HG03025 (cell line): ENCODE data around the gene RGS9.
"Not testable (repeated sequence)": the region's sequence is repeated elsewhere in the genome, so short reads cannot be mapped to it uniquely, and the experiment has no call there.

Experiments
- ATAC-seq: cut with Tn5 transposase; IDR thresholded peaks from one replicate; pipeline ENCODE4 v1.9.1; 2021; ENCODE audit warnings: mild to moderate bottlenecking, moderate library complexity; ENCODE audit not compliant: unreplicated experiment, low FRiP score

RGS9 gene

DNA sequence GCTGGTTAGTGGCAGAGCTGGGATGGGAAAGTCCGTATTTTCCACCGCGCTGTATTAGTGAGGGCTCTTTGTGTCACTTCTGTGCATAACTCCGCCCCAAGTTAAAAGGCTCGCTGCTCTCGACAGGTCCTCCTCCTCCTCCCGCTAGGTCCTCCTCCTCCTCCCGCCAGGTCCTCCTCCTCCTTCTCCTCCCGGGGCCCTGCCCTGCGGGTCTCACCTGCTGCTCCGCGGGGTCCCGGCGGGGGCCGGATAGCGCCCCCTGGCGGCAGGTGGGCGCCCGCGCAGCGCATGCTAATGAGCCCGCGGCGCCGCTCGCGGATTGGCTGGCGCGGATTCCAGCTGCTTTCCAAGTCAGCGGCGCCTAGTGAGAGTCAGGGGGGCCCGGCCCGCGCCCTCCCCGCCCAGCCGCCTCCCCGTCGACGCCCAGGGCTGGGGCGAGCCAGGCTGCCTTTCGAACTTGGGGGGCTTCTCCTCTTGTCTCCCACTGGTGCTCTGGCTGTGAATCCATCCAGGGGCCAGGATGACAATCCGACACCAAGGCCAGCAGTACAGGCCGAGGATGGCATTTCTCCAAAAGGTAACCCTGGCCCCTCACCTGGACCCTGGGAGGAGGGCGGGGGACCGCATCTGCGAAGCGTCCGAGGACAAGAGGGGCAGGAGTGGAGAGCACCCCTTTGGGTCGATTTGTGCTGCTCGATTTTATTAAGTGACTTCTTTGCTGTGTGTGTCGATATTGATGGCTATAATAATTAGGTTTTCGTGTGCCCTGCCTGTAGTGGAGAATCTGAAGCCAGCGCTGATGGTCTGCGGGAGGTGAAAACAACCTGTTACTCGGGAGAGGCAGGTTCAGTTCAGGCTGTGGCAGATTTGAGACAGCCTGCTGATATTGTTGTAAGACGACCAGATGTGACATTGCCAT is at the start of gene RGS9:
Gene RGS9 (plus strand): TSS at position 350 of the 919 bp plus-strand sequence. CDS start 171 bp downstream, at position 521.
- ATAC-seq = peak; percentile 81

DNA sequence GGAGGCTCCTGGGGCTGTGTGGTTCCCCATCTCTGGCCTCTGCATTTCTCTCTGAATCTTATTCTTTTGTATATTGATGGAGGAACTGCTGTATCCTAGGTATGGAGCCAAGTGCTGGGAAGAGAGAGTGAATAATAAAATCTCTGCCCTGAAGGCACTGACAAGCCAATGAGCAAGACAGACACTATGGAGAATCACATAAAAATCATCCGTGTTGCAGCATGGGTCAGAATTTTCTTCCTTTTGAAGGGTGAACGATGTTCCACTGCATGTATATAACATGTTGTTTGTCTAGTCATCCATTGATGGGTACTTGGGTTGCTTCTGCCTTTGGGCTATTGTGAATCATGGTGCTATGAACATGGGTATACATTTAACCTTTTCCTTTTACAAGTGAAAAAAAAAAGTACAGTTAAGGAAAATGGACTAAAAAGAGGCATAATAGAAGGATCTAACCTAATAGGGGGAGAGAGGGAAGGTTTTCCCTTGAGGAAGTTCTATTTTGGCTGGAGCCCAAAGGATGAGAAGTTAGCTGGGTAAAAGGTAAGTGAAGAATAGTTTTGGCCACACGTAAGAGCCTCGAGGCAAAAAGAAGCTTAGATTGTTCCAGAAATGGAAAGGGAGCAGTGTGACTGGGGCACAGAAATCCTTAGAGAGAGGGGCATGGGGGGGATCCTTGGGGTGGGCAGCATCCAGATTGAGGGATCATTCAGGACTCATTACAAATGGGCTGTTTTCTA is 48.4 kb upstream of the RGS9 start:
- no peak for ATAC-seq

DNA sequence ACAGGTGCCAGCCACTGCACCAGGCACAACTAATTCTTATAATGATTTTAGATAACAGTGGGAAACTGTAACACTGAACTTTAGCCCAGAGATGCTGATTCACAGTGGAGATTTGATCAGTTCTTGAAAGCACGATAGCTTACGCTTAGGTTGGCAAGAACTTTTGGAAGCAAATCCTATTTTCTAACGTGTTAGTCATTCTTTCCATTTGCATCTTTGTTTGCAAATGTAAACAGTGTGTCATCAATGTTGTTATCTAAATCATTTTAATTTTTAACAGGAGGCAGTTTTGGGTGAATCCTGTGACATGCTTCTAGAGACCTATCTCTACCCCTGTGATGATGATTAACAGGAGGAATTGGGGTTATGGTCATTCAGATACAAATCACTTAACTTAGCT is 44.9 kb upstream of the RGS9 start:
- no peak for ATAC-seq

DNA sequence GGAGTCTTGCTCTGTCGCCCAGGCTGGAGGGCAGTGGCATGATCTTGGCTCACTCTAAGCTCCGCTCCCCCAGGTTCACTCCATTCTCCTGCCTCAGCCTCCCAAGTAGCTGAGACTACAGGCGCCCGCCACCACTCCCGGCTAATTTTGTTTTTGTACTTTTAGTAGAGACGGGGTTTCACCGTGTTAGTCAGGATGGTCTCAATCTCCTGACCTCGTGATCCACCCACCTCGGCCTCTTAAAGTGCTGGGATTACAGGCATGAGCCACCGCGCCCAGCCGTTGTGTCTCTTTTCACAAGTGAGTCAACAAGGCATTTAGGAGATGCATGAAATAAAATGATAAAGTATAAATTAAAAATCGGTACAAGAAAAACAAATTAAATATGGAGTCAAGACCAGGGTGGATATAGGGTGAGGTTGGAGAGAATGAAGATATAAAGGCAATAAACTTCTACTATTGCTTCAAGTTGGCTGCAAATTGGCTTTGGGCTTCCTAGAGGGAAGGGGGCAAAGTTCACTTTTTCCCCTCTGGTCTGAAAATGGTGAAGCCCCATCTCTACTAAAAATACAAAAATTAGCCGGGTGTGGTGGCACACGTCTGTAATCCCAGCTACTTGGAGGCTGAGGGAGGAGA is 44.3 kb upstream of the RGS9 start:
- ATAC-seq = not testable (repeated sequence)

DNA sequence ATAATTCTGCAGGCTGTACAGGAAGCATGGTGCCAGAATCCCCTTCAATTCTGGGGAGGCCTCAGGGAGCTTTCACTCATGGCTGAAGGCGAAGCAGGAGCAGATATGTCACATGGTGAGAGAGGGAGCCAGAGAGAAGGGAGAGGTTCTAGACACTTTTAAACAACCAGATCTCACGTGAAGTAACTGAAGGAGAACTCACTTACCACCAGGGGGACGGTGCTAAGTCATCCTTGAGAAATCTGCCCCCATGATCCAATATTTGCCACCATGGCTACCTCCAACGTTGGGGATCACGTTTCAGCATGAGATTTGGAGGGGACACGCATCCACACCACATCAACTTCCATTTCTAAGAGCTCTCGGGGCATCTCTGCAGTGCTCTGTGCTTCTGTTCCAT is 43.2 kb upstream of the RGS9 start:
- ATAC-seq = no peak

DNA sequence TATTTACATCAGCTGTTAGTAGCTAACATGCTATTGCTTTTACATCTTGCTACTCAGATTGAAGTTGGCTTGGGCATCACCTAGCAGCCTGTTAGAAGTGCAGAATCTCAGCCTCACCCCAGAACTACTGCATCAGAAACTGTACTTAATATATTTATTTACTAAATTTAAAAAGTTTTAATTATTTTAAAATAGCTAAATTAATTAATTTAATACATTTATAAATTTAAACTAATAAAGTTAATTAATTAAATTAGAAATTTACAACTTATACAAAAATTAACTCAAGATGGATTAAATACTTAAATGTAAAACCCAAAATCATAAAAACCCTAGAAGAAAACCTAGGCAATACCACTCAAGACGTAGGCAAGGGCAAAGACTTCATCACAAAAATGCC is 41.7 kb upstream of the RGS9 start:
- ATAC-seq = no peak

DNA sequence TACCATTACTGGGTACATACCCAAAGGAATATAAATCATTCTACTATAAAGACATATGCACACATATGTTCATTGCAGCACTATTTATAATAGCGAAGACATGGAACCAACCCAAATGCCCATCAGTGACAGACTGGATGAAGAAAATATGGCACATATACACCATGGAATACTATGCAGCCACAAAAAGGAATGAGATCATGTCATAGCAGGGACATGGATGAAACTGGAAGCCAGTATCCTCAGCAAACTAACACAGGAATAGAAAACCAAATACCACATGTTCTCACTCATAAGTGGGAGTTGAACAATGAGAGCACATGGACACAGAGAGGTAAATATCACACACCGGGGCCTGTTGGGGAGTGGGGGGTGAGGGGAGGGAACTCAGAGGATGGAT is 40.8 kb upstream of the RGS9 start:
- not testable (repeated sequence) for ATAC-seq

DNA sequence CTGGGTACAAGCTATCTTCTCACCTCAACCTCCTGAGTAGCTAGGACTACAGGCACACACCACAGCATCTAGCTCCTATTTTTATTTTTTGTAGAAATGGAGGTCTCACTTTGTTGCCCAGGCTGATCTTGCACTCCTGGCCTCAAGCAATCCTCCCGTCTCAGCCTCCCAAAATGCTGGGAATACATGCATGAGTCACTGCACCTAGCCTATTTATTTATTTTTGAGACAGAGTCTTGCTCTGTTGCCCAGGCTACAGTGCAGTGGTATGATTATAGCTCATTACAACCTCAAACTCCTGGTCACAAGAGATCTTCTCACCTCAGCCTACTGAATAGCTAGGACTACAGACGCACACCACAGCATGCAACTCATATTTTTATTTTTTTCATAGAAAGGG is 40.1 kb upstream of the RGS9 start:
- no peak for ATAC-seq

DNA sequence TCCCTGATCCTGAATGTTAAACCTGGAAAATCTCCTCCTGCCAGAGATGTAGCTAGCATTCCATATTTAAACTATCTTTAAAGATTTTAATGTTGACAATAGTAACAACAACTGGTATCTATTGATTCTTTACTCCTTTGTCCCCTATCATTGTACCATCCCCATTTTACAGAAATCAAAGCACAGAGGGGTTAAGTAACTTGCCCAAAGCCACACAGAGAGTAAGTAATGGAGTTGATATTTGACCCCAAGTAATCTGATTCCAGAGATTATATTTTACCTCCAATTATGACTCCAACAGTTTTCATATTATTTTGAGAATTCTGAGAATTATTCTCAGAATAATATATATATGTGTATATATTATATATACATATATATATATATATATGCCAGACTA is 37.7 kb upstream of the RGS9 start:
- no peak for ATAC-seq

DNA sequence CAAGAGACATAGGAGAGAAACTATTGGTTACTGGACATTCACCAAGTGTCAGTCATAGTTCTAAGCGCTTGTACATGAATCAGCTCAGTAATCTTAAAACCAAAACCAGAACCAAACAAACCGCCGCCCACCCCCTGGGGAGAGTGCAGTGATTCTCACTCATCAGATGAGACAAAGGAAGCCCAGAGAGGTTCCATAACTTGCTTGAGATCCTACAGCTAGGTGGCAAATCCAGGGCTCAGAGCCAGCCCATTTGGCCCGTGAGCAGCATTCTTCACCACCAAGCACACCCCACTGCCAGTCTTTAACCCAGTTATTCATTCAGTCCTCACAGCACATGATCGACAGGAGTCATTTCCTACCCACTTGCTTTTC is 37.2 kb upstream of the RGS9 start:
- peak; percentile 69 for ATAC-seq

DNA sequence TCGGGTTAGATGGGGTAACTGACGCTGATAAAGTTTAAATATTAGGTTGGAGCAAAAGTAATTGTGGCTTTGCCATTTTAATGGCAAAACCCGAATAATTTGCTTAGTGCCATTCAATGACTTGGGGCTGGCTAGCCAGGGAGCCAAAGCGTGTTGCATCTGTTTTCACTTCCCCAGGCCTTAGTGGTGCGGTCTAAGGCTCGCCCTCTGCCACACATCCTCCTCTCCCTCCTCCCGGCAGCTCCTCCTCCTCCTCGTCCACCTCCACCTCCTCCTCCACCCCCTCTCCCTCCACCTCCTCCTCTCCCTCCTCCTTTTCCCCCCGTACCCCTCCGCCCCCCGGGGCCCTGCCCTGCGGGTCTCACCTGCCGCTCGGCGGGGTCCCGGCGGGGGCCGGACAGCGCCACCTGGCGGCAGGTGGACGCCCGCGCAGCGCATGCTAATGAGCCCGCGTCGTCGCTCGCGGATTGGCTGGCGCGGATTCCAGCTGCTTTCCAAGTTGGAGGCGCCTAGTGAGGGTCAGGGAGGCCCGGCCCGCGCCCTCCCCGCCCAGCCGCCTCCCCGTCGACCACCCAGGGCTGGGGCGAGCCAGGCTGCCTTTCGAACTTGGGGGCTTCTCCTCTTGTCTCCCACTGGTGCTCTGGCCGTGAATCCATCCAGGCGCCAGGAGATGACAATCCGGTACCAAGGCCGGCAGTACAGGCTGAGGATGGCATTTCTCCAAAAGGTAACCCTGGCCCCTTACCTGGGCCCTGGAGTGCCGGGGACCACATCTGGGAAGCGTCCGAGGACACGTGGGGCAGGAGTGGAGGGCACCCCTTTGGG is 36.6 kb upstream of the RGS9 start:
- peak; percentile 70 for ATAC-seq

DNA sequence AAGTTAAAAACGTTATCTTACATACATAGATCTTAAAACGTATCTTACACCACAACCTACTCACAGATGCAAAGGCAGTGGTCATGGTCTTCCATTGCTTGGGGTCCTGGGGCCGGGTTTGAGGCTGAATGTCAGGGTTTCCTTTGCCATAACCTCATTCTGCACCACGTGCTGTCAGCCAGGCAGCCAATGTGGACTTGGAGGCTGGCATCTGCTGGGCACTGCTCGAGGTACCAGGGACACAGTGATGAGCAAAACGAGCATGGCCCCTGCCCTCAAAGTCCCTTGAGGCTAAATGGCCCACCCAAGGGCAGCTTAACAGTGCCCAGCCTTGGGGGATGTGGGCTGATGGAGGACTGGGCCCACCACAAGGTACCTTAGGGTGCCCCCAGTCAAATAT is 35.8 kb upstream of the RGS9 start:
- no peak for ATAC-seq

DNA sequence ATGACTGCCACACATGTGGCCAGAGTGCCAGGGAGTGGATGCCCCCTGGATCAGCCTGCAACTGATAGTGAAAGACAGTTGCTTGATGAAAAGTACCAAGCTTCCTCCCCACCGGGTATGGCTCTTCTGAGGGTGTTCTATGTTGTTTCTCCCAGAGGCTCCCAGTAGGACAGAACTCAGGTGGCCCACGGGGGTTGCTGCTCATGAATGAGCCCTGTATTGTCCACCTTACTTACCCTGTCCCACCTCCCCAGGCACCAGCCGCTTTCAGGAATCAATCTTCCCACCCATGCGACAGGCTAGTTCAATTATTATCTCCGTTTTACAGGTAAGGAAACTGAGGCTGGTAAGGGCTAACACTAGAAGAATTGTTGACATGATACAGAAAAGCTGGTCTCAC is 34.9 kb upstream of the RGS9 start:
- ATAC-seq = no peak

DNA sequence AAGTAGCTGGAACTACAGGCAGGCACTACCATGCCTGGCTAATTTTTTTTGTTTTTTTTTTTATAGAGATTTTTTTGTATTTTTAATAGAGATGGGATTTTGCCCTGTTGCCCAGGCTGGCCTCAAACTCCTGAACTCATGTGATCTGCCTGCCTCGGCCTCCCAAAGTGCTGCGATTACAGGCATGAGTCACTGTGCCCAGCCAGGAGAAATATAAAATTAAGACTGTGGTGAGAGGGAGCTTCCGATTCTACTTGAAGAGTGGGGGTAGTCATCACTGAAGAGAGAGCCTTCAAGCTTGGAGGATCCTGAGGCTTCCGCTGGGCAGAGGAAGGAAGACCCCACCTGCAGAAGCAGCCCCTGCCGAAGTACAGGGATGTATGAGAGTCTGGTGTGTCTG is 34.4 kb upstream of the RGS9 start:
- no peak for ATAC-seq

DNA sequence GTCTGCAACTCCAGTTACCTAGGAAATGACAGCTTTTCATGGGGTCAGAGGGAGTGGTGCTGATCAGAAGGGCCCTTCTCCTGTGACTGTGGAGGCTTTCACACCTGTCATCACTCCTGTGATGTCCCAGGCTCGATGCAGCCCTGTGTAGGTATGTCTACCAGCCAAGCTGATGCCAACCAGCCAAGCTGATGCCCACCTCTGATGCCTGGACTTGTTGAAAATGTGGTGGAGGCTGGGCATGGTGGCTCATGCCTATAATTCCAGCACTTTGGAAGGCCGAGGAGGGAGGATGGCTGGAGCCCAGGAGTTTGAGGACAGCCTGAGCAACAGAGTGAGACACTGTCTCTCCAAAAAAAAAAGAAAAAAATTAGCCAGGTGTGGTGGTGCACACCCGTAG is 33.7 kb upstream of the RGS9 start:
- no peak for ATAC-seq

DNA sequence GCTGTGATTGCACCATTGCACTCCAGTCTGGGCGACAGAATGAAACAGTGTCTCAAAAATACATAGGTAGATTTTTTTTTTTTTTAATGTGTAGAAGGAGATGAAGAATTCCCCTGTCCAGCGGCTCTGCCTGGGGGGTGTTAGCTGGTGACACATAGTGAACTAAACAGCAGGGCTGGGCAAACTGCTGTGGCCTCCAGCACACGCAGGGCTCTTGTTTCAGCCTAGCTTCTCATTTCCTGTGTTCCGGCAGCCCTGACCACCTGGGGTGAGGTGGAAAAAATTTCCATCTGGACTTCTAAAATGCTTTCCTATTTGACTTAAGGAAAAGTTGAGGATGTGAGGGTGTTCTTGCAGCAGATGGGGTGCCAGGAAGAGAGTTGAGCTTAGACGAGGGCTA is 33.3 kb upstream of the RGS9 start:
- no peak for ATAC-seq

DNA sequence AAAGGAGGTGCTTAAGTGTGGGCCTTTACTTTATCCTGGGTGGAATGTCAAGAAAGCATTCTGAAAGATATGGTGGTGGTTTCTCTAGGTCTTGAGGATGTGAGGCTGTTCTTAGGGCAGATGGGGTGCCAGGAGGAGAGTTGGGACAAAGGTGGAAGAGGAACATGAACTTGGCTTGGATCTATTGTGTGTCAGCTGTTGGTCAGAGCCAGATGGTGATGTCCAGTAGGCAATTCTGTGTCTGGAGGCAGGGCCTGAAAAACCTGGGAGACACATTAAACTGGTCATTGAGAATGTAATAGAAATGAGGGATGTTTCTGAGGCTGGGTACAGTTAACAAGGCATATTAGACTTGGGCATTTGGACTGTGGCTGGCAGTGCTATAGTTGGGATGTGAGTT is 32.6 kb upstream of the RGS9 start:
- ATAC-seq = no peak

DNA sequence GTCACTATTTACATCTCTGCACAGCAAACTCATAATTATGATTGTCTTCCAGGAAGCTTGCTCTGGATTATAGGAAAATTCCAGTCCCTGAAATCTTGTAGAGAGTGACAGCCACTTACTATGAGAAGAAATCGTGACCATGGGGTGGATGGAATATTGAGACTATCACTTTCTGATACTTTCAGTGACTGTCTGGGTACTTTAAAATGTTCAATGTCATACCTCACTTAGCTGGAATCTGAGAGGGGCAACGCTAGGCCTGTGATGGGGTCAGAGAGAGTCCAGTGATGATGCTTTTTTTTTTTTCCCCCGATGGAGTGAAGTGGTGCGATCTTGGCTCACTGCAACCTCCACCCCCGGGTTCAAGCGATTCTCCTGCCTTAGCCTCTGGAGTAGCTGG is 32.2 kb upstream of the RGS9 start:
- ATAC-seq = no peak

DNA sequence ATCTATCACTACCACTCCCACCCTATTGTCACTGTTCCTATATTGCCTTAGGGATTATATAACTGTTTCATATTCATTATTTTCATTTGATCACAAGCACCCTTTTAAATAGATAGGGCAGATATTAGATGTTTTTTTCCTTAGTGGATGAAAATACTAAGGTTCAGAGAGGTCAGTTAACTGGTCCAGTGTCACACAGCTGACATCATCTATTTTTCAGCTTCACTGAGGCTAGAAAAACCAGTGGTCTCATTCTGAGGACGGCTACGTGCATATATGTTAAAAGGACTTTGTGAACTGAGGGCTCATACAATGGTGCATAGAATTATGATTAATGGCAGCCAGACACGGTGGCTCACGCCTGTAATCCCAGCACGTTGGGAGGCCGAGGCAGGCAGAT is 29.0 kb upstream of the RGS9 start:
- no peak for ATAC-seq

DNA sequence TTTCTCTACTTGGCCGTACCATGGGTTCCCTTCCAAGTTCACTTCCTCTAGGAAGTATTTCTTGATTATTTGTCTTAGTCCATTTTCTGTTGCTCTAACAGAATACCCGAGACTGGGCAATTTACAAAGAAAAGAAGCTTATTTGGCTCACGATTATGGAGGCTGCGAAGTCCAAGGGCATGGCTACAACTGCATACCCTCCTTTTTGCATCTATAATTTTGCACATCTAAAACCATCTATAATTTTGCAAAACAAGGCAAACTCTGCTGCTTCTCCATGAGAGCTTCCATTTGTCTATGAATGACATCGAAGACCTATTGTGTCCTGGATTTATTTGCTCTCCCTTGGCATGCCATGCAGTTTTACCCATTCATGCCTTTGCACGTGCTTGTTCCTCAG is 27.6 kb upstream of the RGS9 start:
- no peak for ATAC-seq
